HEK293 (cell line): ENCODE data around the gene PRSS23.

Source experiments
- CTCF ChIA-PET: fragments of 350-600 bp; formaldehyde crosslinking; extraction: SDS; loops from one replicate; lab custom pipeline; 2021; ENCODE audit warnings: antibody characterized with exemption; lab: Yijun Ruan, JAX
- POLR2A ChIA-PET: fragments of 300-600 bp; formaldehyde crosslinking; extraction: SDS; loops from one replicate; lab custom pipeline; 2020; ENCODE audit warnings: antibody characterized with exemption, inconsistent platforms; lab: Yijun Ruan, JAX
- H3K27ac ChIP-seq: fragments of 200-500 bp; sonication (Bioruptor generic); 2 replicates; pipeline ENCODE4 v1.5.1; 2014; ENCODE audit warnings: low read depth, low read length, control low read depth, inconsistent platforms; ENCODE audit errors: extremely low read depth
- H3K36me3 ChIP-seq, 2 experiments: fragments of 200-500 bp in 1 of 2; sonication (Bioruptor generic) in 1 of 2; 1 replicate in 1 of 2; 2 replicates in 1 of 2; pipeline ENCODE4 v1.5.1; 2014 to 2017; ENCODE audit warnings: inconsistent platforms in 2 of 2, low read length in 2 of 2; ENCODE audit not compliant: control insufficient read depth in 2 of 2, insufficient read depth in 1 of 2
- H3K4me1 ChIP-seq: fragments of 200-500 bp; sonication (Bioruptor generic); 2 replicates; pipeline ENCODE4 v1.5.1; 2014; ENCODE audit warnings: mild to moderate bottlenecking, low read length, inconsistent platforms; ENCODE audit not compliant: control insufficient read depth, insufficient read depth
- H3K4me3 ChIP-seq: 2 replicates; pipeline ENCODE4 v1.5.1; 2011; ENCODE audit warnings: low read depth, mild to moderate bottlenecking, control low read depth, low read length, moderate library complexity
- H3K9me3 ChIP-seq: fragments of 200-500 bp; sonication (Bioruptor generic); 2 replicates; pipeline ENCODE4 v1.5.1; 2014; ENCODE audit warnings: low read depth, low read length, inconsistent platforms; ENCODE audit not compliant: control insufficient read depth, insufficient read depth
- KLF7 ChIP-seq: fragments of 450-650 bp; formaldehyde crosslinking; IDR thresholded peaks from 2 replicates; pipeline ENCODE4 v1.5.1; 2016; ENCODE audit warnings: missing biosample characterization, missing genetic modification characterization, borderline replicate concordance
- SETDB1 ChIP-seq: IDR thresholded peaks from one replicate; pipeline ENCODE4 v1.6.1; 2017; ENCODE audit warnings: mild to moderate bottlenecking, low read length, moderate library complexity, mixed read lengths; ENCODE audit not compliant: insufficient read length
- ZBTB7A ChIP-seq: fragments of 450-650 bp; formaldehyde crosslinking; IDR thresholded peaks from 2 replicates; pipeline ENCODE4 v1.5.1; 2016; ENCODE audit warnings: low read depth, missing biosample characterization, missing genetic modification characterization
- ZFP69B ChIP-seq: fragments of 450-650 bp; formaldehyde crosslinking; IDR thresholded peaks from 2 replicates; pipeline ENCODE4 v1.5.1; 2016; ENCODE audit warnings: missing biosample characterization, missing genetic modification characterization
- ZNF174 ChIP-seq: fragments of 450-650 bp; formaldehyde crosslinking; IDR thresholded peaks from 2 replicates; pipeline ENCODE4 v1.5.0; 2017; ENCODE audit warnings: missing biosample characterization, mild to moderate bottlenecking, missing genetic modification characterization
- ZNF416 ChIP-seq: fragments of 450-650 bp; formaldehyde crosslinking; IDR thresholded peaks from 2 replicates; pipeline ENCODE4 v1.5.1; 2016; ENCODE audit warnings: missing biosample characterization, missing genetic modification characterization
- ZNF558 ChIP-seq: fragments of 450-650 bp; formaldehyde crosslinking; IDR thresholded peaks from 2 replicates; pipeline ENCODE4 v1.5.1; 2016; ENCODE audit warnings: missing biosample characterization, missing genetic modification characterization
- ZNF701 ChIP-seq: fragments of 450-650 bp; formaldehyde crosslinking; IDR thresholded peaks from 2 replicates; pipeline ENCODE4 v1.5.1; 2016; ENCODE audit warnings: missing biosample characterization, missing genetic modification characterization
- ZNF76 ChIP-seq: fragments of 450-650 bp; formaldehyde crosslinking; IDR thresholded peaks from 2 replicates; pipeline ENCODE4; 2016; ENCODE audit warnings: low read depth, missing biosample characterization, missing genetic modification characterization, borderline replicate concordance
- TF ChIP-seq, protein P1 (sequence below): fragments of 450-650 bp; formaldehyde crosslinking; IDR thresholded peaks from 2 replicates; pipeline ENCODE4 v1.5.1; 2016; ENCODE audit warnings: missing biosample characterization, missing genetic modification characterization
- TF ChIP-seq, protein P2 (sequence below): fragments of 450-650 bp; formaldehyde crosslinking; IDR thresholded peaks from 2 replicates; pipeline ENCODE4 v1.5.1; 2016; ENCODE audit warnings: missing biosample characterization, missing genetic modification characterization
- TF ChIP-seq, protein P3 (sequence below): fragments of 450-650 bp; formaldehyde crosslinking; IDR thresholded peaks from 2 replicates; pipeline ENCODE4 v1.5.1; 2017; ENCODE audit warnings: missing biosample characterization, missing genetic modification characterization
- TF ChIP-seq, protein P4 (sequence below): fragments of 450-650 bp; formaldehyde crosslinking; IDR thresholded peaks from 2 replicates; pipeline ENCODE4 v1.5.1; 2016; ENCODE audit warnings: missing biosample characterization, missing genetic modification characterization
- TF ChIP-seq, protein P5 (sequence below): fragments of 450-650 bp; formaldehyde crosslinking; IDR thresholded peaks from 2 replicates; pipeline ENCODE4 v1.5.1; 2016; ENCODE audit warnings: missing biosample characterization, missing genetic modification characterization
- TF ChIP-seq, protein P6 (sequence below): fragments of 450-650 bp; formaldehyde crosslinking; IDR thresholded peaks from 2 replicates; pipeline ENCODE4 v1.5.1; 2017; ENCODE audit warnings: missing biosample characterization, missing genetic modification characterization

Gene PRSS23

DNA sequence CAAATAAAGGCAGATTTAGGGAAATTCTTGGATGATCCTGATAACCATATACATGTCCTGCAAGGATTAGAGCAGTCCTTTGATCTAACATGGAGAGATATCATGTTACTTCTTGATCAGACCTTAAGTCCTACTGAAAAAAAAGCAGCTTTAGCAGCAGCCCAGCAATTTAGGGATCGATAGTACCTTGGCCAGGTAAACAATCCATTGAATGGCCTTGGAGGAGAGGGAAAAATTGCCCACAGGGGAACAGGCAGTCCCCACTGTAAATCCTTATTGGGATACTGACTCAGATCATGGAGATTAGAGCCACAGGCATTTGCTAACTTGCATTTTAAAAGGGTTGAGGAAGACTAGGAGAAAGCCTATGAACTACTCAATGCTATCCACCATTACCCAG is 47.8 kb downstream of the PRSS23 start:
- no peaks in the 10 kb centered on the region for H3K36me3 ChIP-seq
- H3K27ac ChIP-seq = no peak overlapping the region
- ChIA-PET CTCF (interaction anchor here (0.6 to 1.1 kb wide), 2 partner anchors 487 to 1495 kb away, joined by 3 read pairs; no protein-coding TSS in a partner anchor), POLR2A (no interaction called here)
- TF ChIP-seq ZNF76 = no peak
- TF ChIP-seq, protein P1, sequence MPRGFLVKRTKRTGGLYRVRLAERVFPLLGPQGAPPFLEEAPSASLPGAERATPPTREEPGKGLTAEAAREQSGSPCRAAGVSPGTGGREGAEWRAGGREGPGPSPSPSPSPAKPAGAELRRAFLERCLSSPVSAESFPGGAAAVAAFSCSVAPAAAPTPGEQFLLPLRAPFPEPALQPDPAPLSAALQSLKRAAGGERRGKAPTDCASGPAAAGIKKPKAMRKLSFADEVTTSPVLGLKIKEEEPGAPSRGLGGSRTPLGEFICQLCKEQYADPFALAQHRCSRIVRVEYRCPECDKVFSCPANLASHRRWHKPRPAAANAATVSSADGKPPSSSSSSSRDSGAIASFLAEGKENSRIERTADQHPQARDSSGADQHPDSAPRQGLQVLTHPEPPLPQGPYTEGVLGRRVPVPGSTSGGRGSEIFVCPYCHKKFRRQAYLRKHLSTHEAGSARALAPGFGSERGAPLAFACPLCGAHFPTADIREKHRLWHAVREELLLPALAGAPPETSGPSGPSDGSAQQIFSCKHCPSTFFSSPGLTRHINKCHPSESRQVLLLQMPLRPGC (tag by site-specific recombination) = no peak
- no peak for TF ChIP-seq ZNF416
- no peak for TF ChIP-seq ZFP69B
- TF ChIP-seq ZNF174 = no peak
- TF ChIP-seq ZNF558 = no peak
- TF ChIP-seq, protein P2, sequence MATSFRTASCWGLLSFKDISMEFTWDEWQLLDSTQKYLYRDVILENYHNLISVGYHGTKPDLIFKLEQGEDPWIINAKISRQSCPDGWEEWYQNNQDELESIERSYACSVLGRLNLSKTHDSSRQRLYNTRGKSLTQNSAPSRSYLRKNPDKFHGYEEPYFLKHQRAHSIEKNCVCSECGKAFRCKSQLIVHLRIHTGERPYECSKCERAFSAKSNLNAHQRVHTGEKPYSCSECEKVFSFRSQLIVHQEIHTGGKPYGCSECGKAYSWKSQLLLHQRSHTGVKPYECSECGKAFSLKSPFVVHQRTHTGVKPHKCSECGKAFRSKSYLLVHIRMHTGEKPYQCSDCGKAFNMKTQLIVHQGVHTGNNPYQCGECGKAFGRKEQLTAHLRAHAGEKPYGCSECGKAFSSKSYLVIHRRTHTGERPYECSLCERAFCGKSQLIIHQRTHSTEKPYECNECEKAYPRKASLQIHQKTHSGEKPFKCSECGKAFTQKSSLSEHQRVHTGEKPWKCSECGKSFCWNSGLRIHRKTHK (tag by site-specific recombination) = no peak
- no peak for TF ChIP-seq KLF7
- TF ChIP-seq, protein P3, sequence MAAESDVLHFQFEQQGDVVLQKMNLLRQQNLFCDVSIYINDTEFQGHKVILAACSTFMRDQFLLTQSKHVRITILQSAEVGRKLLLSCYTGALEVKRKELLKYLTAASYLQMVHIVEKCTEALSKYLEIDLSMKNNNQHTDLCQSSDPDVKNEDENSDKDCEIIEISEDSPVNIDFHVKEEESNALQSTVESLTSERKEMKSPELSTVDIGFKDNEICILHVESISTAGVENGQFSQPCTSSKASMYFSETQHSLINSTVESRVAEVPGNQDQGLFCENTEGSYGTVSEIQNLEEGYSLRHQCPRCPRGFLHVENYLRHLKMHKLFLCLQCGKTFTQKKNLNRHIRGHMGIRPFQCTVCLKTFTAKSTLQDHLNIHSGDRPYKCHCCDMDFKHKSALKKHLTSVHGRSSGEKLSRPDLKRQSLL = no peak
- TF ChIP-seq, protein P4, sequence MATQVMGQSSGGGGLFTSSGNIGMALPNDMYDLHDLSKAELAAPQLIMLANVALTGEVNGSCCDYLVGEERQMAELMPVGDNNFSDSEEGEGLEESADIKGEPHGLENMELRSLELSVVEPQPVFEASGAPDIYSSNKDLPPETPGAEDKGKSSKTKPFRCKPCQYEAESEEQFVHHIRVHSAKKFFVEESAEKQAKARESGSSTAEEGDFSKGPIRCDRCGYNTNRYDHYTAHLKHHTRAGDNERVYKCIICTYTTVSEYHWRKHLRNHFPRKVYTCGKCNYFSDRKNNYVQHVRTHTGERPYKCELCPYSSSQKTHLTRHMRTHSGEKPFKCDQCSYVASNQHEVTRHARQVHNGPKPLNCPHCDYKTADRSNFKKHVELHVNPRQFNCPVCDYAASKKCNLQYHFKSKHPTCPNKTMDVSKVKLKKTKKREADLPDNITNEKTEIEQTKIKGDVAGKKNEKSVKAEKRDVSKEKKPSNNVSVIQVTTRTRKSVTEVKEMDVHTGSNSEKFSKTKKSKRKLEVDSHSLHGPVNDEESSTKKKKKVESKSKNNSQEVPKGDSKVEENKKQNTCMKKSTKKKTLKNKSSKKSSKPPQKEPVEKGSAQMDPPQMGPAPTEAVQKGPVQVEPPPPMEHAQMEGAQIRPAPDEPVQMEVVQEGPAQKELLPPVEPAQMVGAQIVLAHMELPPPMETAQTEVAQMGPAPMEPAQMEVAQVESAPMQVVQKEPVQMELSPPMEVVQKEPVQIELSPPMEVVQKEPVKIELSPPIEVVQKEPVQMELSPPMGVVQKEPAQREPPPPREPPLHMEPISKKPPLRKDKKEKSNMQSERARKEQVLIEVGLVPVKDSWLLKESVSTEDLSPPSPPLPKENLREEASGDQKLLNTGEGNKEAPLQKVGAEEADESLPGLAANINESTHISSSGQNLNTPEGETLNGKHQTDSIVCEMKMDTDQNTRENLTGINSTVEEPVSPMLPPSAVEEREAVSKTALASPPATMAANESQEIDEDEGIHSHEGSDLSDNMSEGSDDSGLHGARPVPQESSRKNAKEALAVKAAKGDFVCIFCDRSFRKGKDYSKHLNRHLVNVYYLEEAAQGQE (tag by site-specific recombination) = no peak
- no peak for TF ChIP-seq ZNF701
- no peak for TF ChIP-seq SETDB1
- TF ChIP-seq, protein P5, sequence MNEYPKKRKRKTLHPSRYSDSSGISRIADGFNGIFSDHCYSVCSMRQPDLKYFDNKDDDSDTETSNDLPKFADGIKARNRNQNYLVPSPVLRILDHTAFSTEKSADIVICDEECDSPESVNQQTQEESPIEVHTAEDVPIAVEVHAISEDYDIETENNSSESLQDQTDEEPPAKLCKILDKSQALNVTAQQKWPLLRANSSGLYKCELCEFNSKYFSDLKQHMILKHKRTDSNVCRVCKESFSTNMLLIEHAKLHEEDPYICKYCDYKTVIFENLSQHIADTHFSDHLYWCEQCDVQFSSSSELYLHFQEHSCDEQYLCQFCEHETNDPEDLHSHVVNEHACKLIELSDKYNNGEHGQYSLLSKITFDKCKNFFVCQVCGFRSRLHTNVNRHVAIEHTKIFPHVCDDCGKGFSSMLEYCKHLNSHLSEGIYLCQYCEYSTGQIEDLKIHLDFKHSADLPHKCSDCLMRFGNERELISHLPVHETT (tag by site-specific recombination) = no peak
- no peak for TF ChIP-seq ZBTB7A
- TF ChIP-seq, protein P6, sequence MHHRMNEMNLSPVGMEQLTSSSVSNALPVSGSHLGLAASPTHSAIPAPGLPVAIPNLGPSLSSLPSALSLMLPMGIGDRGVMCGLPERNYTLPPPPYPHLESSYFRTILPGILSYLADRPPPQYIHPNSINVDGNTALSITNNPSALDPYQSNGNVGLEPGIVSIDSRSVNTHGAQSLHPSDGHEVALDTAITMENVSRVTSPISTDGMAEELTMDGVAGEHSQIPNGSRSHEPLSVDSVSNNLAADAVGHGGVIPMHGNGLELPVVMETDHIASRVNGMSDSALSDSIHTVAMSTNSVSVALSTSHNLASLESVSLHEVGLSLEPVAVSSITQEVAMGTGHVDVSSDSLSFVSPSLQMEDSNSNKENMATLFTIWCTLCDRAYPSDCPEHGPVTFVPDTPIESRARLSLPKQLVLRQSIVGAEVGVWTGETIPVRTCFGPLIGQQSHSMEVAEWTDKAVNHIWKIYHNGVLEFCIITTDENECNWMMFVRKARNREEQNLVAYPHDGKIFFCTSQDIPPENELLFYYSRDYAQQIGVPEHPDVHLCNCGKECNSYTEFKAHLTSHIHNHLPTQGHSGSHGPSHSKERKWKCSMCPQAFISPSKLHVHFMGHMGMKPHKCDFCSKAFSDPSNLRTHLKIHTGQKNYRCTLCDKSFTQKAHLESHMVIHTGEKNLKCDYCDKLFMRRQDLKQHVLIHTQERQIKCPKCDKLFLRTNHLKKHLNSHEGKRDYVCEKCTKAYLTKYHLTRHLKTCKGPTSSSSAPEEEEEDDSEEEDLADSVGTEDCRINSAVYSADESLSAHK (tag by site-specific recombination) = no peak
- H3K4me3 ChIP-seq = no peak overlapping the region
- no peaks in the 10 kb centered on the region for H3K9me3 ChIP-seq
- no peaks in the 10 kb centered on the region for H3K4me1 ChIP-seq
